Activated naive CD4-positive, alpha-beta T cell treated with anti-CD3 and anti-CD28 coated beads, Interleukin-2, amount 10 ng/mL, durations not matched to agents 5 hours and 36 hours (primary cell): ENCODE measurements around the gene EIF2AK3. TPM values are rescaled to one million over a fixed set of nuclear protein-coding genes. Genes with fewer than 3 reads are reported as not detected.

Source experiments
- total RNA-seq, 2 experiments: library from RNA; stranded (reverse); gene quantifications; one replicate each; pipeline ENCODE4 v1.2.3, GENCODE V29; 2021

Gene EIF2AK3
- total RNA-seq: 10 to 100 TPM; 23.4 to 24.0 TPM

GRCh38 chr2:88627055-88627855 is at the start of gene EIF2AK3:
TSS of gene EIF2AK3 (minus strand) at chr2:88627464. CDS start at chr2:88627274, 190 bp downstream.

Other genes with a start within 250 kb of the EIF2AK3 start
- gene FOXI3, start 174.8 kb downstream of the EIF2AK3 start, total RNA-seq: not detected
- 10 to 100 TPM; 34.0 to 34.5 TPM for gene RPIA, start 64.2 kb upstream of the EIF2AK3 start, total RNA-seq